Measurements from ENCODE around the gene FRS2. TPM values are rescaled to one million over a fixed set of nuclear protein-coding genes. Genes with fewer than 3 reads are reported as not detected.

FRS2 gene
- total RNA-seq, 1 experiment from 2014 or later: 28.1 TPM

DNA sequence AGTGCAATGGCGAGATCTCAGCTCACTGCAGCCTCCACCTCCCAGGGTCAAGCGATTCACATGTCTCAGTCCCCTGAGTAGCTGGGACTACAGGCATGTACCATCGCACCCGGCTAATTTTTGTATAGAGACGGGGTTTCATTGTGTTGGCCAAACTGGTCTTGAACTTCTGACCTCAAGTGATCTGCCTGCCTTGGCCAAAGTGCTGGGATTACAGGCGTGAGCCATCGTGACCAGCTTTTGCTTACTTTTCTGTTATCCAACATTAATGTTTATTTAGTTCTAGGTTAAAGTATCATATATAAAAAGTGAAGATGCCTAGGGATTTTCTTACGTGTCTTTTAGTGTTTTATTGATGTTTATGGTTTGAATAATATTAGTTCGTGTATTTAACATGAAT lies 86.2 kb downstream of the FRS2 start:
- TF ChIP-seq, protein P1, sequence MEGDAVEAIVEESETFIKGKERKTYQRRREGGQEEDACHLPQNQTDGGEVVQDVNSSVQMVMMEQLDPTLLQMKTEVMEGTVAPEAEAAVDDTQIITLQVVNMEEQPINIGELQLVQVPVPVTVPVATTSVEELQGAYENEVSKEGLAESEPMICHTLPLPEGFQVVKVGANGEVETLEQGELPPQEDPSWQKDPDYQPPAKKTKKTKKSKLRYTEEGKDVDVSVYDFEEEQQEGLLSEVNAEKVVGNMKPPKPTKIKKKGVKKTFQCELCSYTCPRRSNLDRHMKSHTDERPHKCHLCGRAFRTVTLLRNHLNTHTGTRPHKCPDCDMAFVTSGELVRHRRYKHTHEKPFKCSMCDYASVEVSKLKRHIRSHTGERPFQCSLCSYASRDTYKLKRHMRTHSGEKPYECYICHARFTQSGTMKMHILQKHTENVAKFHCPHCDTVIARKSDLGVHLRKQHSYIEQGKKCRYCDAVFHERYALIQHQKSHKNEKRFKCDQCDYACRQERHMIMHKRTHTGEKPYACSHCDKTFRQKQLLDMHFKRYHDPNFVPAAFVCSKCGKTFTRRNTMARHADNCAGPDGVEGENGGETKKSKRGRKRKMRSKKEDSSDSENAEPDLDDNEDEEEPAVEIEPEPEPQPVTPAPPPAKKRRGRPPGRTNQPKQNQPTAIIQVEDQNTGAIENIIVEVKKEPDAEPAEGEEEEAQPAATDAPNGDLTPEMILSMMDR (IDR thresholded peaks at IDR 0.05; ENCODE audit: unreplicated experiment): no peak
- CTCF ChIA-PET: interaction anchor here (0.6 to 3.2 kb wide), 2 partner anchors 15 to 37 kb away, joined by 3 to 16 read pairs; no protein-coding TSS in a partner anchor
- intact Hi-C loops (cut with micrococcal nuclease): no loop called here
- Mint-ChIP-seq H3K27ac (ENCODE audit: low read depth, unreplicated experiment) (peak overlapping the region; percentile 71), H3K27me3 (ENCODE audit: insufficient read depth, unreplicated experiment) (no peaks in the 10 kb centered on the region), H3K4me3 (ENCODE audit: unreplicated experiment) (no peak overlapping the region), H3K36me3 (ENCODE audit: insufficient read depth, unreplicated experiment) (peaks cover 6% of the 10 kb centered on the region), H3K4me1 (ENCODE audit: insufficient read depth, unreplicated experiment) (peaks cover 29% of the 10 kb centered on the region), H3K9me3 (ENCODE audit: unreplicated experiment) (no peaks in the 10 kb centered on the region)
- no peak for DNase-seq (ENCODE audit: unreplicated experiment)
- no TSS peak for BruUV-seq (replicated peaks)
- POLR2A ChIA-PET: interaction anchor here (1.2 to 6.4 kb wide), 3 partner anchors 13 to 85 kb away, joined by 3 to 49 read pairs (median 21); partner anchors contain the start of genes CCT2 and FRS2

DNA sequence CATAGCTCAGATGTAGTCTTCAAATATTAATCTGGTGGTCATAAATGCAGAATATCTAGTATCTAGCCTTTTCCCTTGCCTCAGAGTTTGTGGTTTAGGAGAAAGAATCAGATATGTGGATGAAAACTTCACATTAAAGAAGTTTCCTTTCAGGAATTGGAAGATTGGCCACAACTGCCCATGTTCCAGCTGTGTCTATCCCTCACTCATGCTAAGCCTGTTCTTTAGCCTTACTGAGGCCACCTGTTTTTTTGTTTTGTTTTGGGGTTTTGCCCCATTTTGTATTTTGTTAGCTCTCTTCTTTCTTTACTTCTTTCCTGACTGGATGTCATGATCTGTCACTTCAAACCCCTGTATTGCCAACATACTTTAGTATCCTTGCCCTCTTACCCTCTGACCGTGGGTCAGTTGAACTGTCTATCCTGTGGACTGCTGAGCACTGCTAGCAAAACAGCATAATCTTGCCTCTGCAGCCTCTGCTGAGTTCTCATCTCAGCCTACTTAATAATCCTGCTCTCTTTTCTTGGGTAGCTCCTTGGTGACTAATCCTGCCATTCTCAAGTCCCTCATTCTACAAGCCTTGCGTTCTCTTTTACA lies 93.1 kb downstream of the FRS2 start:
- no peak for DNase-seq (ENCODE audit: unreplicated experiment)
- no TSS peak for BruUV-seq (replicated peaks)
- no peak overlapping the region for H3K4me3 Mint-ChIP-seq (ENCODE audit: unreplicated experiment)
- peaks cover 4% of the 10 kb centered on the region for H3K36me3 Mint-ChIP-seq (ENCODE audit: insufficient read depth, unreplicated experiment)
- no peak overlapping the region for H3K27ac Mint-ChIP-seq (ENCODE audit: low read depth, unreplicated experiment)
- ChIA-PET POLR2A (interaction anchor here (1.1 to 2.0 kb wide), 2 partner anchors 9 to 54 kb away, joined by 3 to 5 read pairs; no protein-coding TSS in a partner anchor), CTCF (interaction anchor here (0.9 to 1.5 kb wide), 3 partner anchors 10 to 145 kb away, joined by 3 to 9 read pairs (median 4); no protein-coding TSS in a partner anchor)
- no peaks in the 10 kb centered on the region for H3K9me3 Mint-ChIP-seq (ENCODE audit: unreplicated experiment)
- H3K27me3 Mint-ChIP-seq (ENCODE audit: insufficient read depth, unreplicated experiment): no peaks in the 10 kb centered on the region
- TF ChIP-seq, protein P1 (IDR thresholded peaks at IDR 0.05; ENCODE audit: unreplicated experiment): no peak
- intact Hi-C loops (cut with micrococcal nuclease): no loop called here
- no peaks in the 10 kb centered on the region for H3K4me1 Mint-ChIP-seq (ENCODE audit: insufficient read depth, unreplicated experiment)

DNA sequence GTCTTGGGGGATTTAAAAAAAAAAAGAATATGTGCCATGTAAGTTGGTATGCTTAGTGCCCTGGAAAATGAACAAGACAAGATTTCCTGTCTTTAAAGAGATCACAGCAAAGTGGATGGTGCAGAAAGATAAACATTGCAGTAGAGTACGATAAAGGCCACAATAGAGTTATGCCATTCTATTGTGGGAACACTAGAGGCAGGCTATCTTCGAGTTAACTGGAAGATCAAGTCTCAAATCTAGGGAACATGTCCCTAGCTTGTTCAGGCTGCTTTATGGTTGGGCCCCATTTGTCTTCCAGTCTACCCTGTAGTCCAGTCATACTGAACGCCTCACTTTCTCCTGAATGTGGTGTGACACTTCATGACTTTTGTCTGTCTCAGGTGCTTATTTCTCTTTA lies 96.4 kb downstream of the FRS2 start:
- intact Hi-C loops (cut with micrococcal nuclease): loop anchor here (5.0 kb wide), 1 partner anchor 39 kb away; no protein-coding TSS in a partner anchor
- Mint-ChIP-seq H3K4me1 (ENCODE audit: insufficient read depth, unreplicated experiment) (peaks cover 13% of the 10 kb centered on the region), H3K27ac (ENCODE audit: low read depth, unreplicated experiment) (no peak overlapping the region), H3K4me3 (ENCODE audit: unreplicated experiment) (no peak overlapping the region), H3K36me3 (ENCODE audit: insufficient read depth, unreplicated experiment) (peaks cover 13% of the 10 kb centered on the region), H3K27me3 (ENCODE audit: insufficient read depth, unreplicated experiment) (no peaks in the 10 kb centered on the region), H3K9me3 (ENCODE audit: unreplicated experiment) (no peaks in the 10 kb centered on the region)
- TF ChIP-seq, protein P1 (IDR thresholded peaks at IDR 0.05; ENCODE audit: unreplicated experiment): no peak
- POLR2A ChIA-PET: interaction anchor here (0.6 to 5.5 kb wide), 6 partner anchors 11 to 1308 kb away, joined by 3 to 49 read pairs (median 4); partner anchors contain the start of gene FRS2
- BruUV-seq (replicated peaks): no TSS peak
- CTCF ChIA-PET: interaction anchor here (0.5 to 4.4 kb wide), 7 partner anchors 14 to 410 kb away, joined by 3 to 13 read pairs (median 4); partner anchors contain the start of gene FRS2
- DNase-seq (ENCODE audit: unreplicated experiment): no peak

DNA sequence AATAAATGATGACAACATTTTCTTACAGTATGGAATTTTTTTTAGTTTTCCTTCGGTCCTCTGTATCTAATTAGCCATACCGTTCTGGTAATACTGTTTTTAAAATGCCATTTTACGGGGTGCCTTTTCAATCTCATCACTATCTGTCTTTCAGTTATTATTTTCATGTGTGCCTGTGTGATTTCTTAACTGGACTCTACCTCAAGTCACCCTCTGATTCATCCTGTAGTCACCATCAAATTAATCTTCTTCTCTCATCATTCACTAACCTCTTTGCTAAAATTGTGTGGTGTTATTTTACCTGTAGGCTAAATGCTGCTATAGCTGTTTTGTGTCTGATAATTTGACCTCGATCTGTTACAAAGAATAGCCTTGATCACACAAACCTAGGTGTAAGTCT lies 99.0 kb downstream of the FRS2 start:
- TF ChIP-seq, protein P1 (IDR thresholded peaks at IDR 0.05; ENCODE audit: unreplicated experiment): no peak
- no peaks in the 10 kb centered on the region for H3K9me3 Mint-ChIP-seq (ENCODE audit: unreplicated experiment)
- H3K36me3 Mint-ChIP-seq (ENCODE audit: insufficient read depth, unreplicated experiment): peaks cover 39% of the 10 kb centered on the region
- no TSS peak for BruUV-seq (replicated peaks)
- ChIA-PET CTCF (interaction anchor here (0.7 to 6.7 kb wide), 12 partner anchors 9 to 1130 kb away, joined by 3 to 60 read pairs (median 6); partner anchors contain the start of gene FRS2), POLR2A (interaction anchor here (0.8 to 5.5 kb wide), 16 partner anchors 11 to 239 kb away, joined by 3 to 53 read pairs (median 4); partner anchors contain the start of genes CCT2 and FRS2)
- DNase-seq (ENCODE audit: unreplicated experiment): peak; percentile 46
- intact Hi-C loops (cut with micrococcal nuclease): loop anchor here (5.0 kb wide), 1 partner anchor 42 kb away; no protein-coding TSS in a partner anchor
- peaks cover 13% of the 10 kb centered on the region for H3K4me1 Mint-ChIP-seq (ENCODE audit: insufficient read depth, unreplicated experiment)
- peak overlapping the region; percentile 55 for H3K27ac Mint-ChIP-seq (ENCODE audit: low read depth, unreplicated experiment)
- no peaks in the 10 kb centered on the region for H3K27me3 Mint-ChIP-seq (ENCODE audit: insufficient read depth, unreplicated experiment)
- H3K4me3 Mint-ChIP-seq (ENCODE audit: unreplicated experiment): peak overlapping the region; percentile 12

Measured in MCF 10A (cell line).